Measurements from ENCODE around the gene DDX60. TPM values are rescaled to one million over a fixed set of nuclear protein-coding genes. Genes with fewer than 3 reads are reported as not detected.

DDX60 gene
- total RNA-seq, 2 donors from 2014 or later, result 9.2 to 10.7 TPM

DNA sequence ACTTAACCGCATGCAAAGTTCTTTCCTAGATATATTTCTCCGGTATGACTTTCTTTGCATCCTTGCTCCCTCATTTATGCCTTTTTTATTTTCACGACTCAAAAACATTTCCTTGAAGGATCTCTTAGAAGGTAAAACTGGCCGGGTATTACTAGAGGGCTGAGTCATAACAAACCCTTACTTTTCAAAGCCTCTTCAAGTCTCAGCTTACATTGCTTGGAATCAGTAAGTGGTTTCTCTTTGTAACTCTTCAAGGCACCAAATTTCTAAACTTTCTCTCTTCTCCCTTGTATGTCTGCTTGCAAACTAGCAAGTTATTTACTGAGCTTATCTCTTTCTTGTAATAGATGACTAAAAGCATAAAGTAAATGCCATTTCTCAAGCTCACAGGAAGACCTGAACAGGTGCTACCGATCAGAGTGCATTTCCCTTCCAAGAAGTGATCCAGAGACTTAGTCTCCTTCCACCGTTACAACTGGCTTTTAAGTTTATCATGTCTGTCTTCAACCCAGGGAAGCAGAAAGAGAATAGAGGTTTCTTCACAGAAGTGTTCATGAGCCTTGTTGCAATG is 150.8 kb downstream of the DDX60 start:
- DNase-seq (ENCODE audit: low spot score), result no peak

More for the DNA sequence above, 150.8 kb downstream of the DDX60 start:
- TF ChIP-seq, protein P1, sequence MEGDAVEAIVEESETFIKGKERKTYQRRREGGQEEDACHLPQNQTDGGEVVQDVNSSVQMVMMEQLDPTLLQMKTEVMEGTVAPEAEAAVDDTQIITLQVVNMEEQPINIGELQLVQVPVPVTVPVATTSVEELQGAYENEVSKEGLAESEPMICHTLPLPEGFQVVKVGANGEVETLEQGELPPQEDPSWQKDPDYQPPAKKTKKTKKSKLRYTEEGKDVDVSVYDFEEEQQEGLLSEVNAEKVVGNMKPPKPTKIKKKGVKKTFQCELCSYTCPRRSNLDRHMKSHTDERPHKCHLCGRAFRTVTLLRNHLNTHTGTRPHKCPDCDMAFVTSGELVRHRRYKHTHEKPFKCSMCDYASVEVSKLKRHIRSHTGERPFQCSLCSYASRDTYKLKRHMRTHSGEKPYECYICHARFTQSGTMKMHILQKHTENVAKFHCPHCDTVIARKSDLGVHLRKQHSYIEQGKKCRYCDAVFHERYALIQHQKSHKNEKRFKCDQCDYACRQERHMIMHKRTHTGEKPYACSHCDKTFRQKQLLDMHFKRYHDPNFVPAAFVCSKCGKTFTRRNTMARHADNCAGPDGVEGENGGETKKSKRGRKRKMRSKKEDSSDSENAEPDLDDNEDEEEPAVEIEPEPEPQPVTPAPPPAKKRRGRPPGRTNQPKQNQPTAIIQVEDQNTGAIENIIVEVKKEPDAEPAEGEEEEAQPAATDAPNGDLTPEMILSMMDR (IDR thresholded peaks at IDR 0.05), result no peak
- Histone ChIP-seq H3K9me3 (no peaks in the 10 kb centered on the region), H3K36me3 (no peaks in the 10 kb centered on the region), H3K4me1 (no peaks in the 10 kb centered on the region), H3K4me3 (no peak overlapping the region), H3K27ac (no peak overlapping the region), H3K27me3 (no peaks in the 10 kb centered on the region)

Other genes with a start within 250 kb of the DDX60 start
- not detected for gene ANXA10, start 226.2 kb downstream of the DDX60 start, total RNA-seq
- gene DDX60L, start 161.7 kb upstream of the DDX60 start, total RNA-seq, result 1 to 10 TPM; 6.3 to 7.7 TPM
- 100 to 1,000 TPM; 764 to 782 TPM for gene PALLD, start 178.3 kb upstream of the DDX60 start, total RNA-seq

Measured in right atrium auricular region (tissue), 2 donors.